Loucy (cell line): ENCODE results near the gene ACTRT2.

Experiments
- H2AFZ ChIP-seq: fragments of 200-600 bp; sonication (generic); 2 replicates; pipeline ENCODE4 v1.6.0; 2016; ENCODE audit warnings: antibody characterized with exemption, mild to moderate bottlenecking, low read length, moderate library complexity
- H3F3A ChIP-seq: fragments of 200-600 bp; 2 replicates; pipeline ENCODE4 v1.6.0; 2016; ENCODE audit warnings: antibody characterized with exemption, low read depth, mild to moderate bottlenecking
- H3K27me3 ChIP-seq: fragments of 200-600 bp; sonication (generic); 2 replicates; pipeline ENCODE4 v1.6.1; 2014; ENCODE audit warnings: low read length, mild to moderate bottlenecking; ENCODE audit not compliant: insufficient read depth, poor library complexity, severe bottlenecking
- H3K36me3 ChIP-seq: fragments of 200-600 bp; sonication (generic); 2 replicates; pipeline ENCODE4 v1.6.1; 2016; ENCODE audit warnings: low read length; ENCODE audit not compliant: insufficient read depth
- H3K4me1 ChIP-seq: fragments of 200-600 bp; sonication (generic); 2 replicates; pipeline ENCODE4 v1.5.1; 2014; ENCODE audit warnings: low read length, mild to moderate bottlenecking; ENCODE audit not compliant: insufficient read depth, poor library complexity, severe bottlenecking
- H3K4me2 ChIP-seq: fragments of 200-600 bp; sonication (generic); 2 replicates; pipeline ENCODE4 v1.6.0; 2014; ENCODE audit warnings: antibody characterized with exemption, low read length, low read depth, mild to moderate bottlenecking; ENCODE audit not compliant: poor library complexity, severe bottlenecking
- H3K4me3 ChIP-seq: fragments of 200-600 bp; sonication (generic); 2 replicates; pipeline ENCODE4 v1.5.1; 2014; ENCODE audit warnings: low read length, mild to moderate bottlenecking, mixed read lengths; ENCODE audit not compliant: poor library complexity, severe bottlenecking
- H3K79me2 ChIP-seq: fragments of 200-600 bp; sonication (generic); 2 replicates; pipeline ENCODE4 v1.6.1; 2014; ENCODE audit warnings: low read length; ENCODE audit not compliant: insufficient read depth
- H3K9ac ChIP-seq: fragments of 200-600 bp; sonication (generic); 2 replicates; pipeline ENCODE4 v1.6.0; 2014; ENCODE audit warnings: mild to moderate bottlenecking, low read depth, low read length, moderate library complexity; ENCODE audit not compliant: poor library complexity, severe bottlenecking
- H3K9me2 ChIP-seq: fragments of 200-600 bp; sonication (generic); replicated peaks from 2 replicates; pipeline ENCODE4 v1.6.1; 2016; ENCODE audit warnings: low read depth, low read length, mixed read lengths
- H3K9me3 ChIP-seq: fragments of 200-600 bp; sonication (generic); 2 replicates; pipeline ENCODE4 v1.6.1; 2014; ENCODE audit warnings: mild to moderate bottlenecking, antibody characterized with exemption, low read length, low read depth; ENCODE audit not compliant: insufficient read depth
- H4K20me1 ChIP-seq: fragments of 200-600 bp; sonication (generic); 2 replicates; pipeline ENCODE4 v1.6.0; 2014; ENCODE audit warnings: antibody characterized with exemption, low read length, mild to moderate bottlenecking; ENCODE audit not compliant: insufficient read depth, poor library complexity, severe bottlenecking
- CTCF ChIP-seq: fragments of 200-600 bp; sonication (generic); conservative IDR thresholded peaks from 2 replicates; pipeline ENCODE4 v1.5.1; 2014; ENCODE audit warnings: mild to moderate bottlenecking, antibody characterized with exemption, low read length
- EZH2phosphoT487 ChIP-seq: fragments of 200-600 bp; IDR thresholded peaks from 2 replicates; pipeline ENCODE4 v1.6.1; 2018; ENCODE audit warnings: antibody characterized with exemption, mild to moderate bottlenecking, moderate library complexity, borderline replicate concordance

Gene ACTRT2

GRCh38 chr1:3065797-3066196 is 44.5 kb downstream of the ACTRT2 start:
- Histone ChIP-seq H3K27me3 (no peaks in the 10 kb centered on the region), H3K9me3 (no peaks in the 10 kb centered on the region), H3K9me2 (no peaks in the 10 kb centered on the region), H3K9ac (peak overlapping the region; percentile 46), H3K4me2 (peak overlapping the region; percentile 81), H4K20me1 (peaks cover 1% of the 10 kb centered on the region), H3F3A (no peaks in the 10 kb centered on the region), H3K4me3 (peak overlapping the region; percentile 79), H2AFZ (no peak overlapping the region), H3K36me3 (no peaks in the 10 kb centered on the region), H3K4me1 (peaks cover 24% of the 10 kb centered on the region), H3K79me2 (peaks cover 44% of the 10 kb centered on the region)
- TF ChIP-seq EZH2phosphoT487 = no peak
- no peak for TF ChIP-seq CTCF

- no peaks in the 10 kb centered on the region for H3K27me3 ChIP-seq
Observed at GRCh38 chr1:3066250-3066711, 45.0 kb downstream of the ACTRT2 start.

GRCh38 chr1:3066826-3067225 is 45.6 kb downstream of the ACTRT2 start:
- Histone ChIP-seq H3K4me3 (peak overlapping the region; percentile 79), H3K79me2 (peaks cover 54% of the 10 kb centered on the region), H3F3A (no peaks in the 10 kb centered on the region), H2AFZ (no peak overlapping the region), H3K9ac (peak overlapping the region; percentile 46), H3K36me3 (no peaks in the 10 kb centered on the region), H4K20me1 (peaks cover 11% of the 10 kb centered on the region), H3K4me2 (peak overlapping the region; percentile 81), H3K9me3 (no peaks in the 10 kb centered on the region), H3K9me2 (no peaks in the 10 kb centered on the region), H3K27me3 (no peaks in the 10 kb centered on the region), H3K4me1 (peaks cover 24% of the 10 kb centered on the region)
- no peak for TF ChIP-seq EZH2phosphoT487

More at GRCh38 chr1:3066250-3066711, 45.0 kb downstream of the ACTRT2 start:
- TF ChIP-seq EZH2phosphoT487 = no peak
- no peak for TF ChIP-seq CTCF
- Histone ChIP-seq H3K4me3 (peak overlapping the region; percentile 79), H3K9me3 (no peaks in the 10 kb centered on the region), H3K36me3 (no peaks in the 10 kb centered on the region), H3F3A (no peaks in the 10 kb centered on the region), H3K4me2 (peak overlapping the region; percentile 81), H3K9ac (peak overlapping the region; percentile 46), H3K9me2 (no peaks in the 10 kb centered on the region), H3K4me1 (peaks cover 29% of the 10 kb centered on the region), H3K79me2 (peaks cover 48% of the 10 kb centered on the region), H2AFZ (no peak overlapping the region), H4K20me1 (peaks cover 6% of the 10 kb centered on the region)

- TF ChIP-seq CTCF (no peak), EZH2phosphoT487 (no peak)
- Histone ChIP-seq H3K79me2 (peaks cover 59% of the 10 kb centered on the region), H3F3A (no peaks in the 10 kb centered on the region), H3K36me3 (no peaks in the 10 kb centered on the region), H3K9me3 (no peaks in the 10 kb centered on the region), H3K9me2 (no peaks in the 10 kb centered on the region), H3K4me1 (peaks cover 24% of the 10 kb centered on the region), H3K9ac (peak overlapping the region; percentile 75), H2AFZ (no peak overlapping the region), H4K20me1 (peaks cover 15% of the 10 kb centered on the region), H3K4me3 (peak overlapping the region; percentile 79), H3K4me2 (peak overlapping the region; percentile 81), H3K27me3 (no peaks in the 10 kb centered on the region)
Observed at GRCh38 chr1:3067301-3067670, 46.0 kb downstream of the ACTRT2 start.
